Esophagus squamous epithelium (tissue), 4 donors: ENCODE data around the gene MS4A6A.

Source experiments
- POLR2A ChIP-seq, 4 donors: fragments of 450-650 bp; IDR thresholded peaks; one replicate each; pipeline ENCODE4 v1.6.1; 2017; ENCODE audit warnings: antibody characterized with exemption in 4 of 4, mild to moderate bottlenecking in 4 of 4, moderate library complexity in 3 of 4
- TF ChIP-seq, protein P1 (sequence below), 6 experiments: fragments of 450-650 bp in 4 of 6; fragments of 200-600 bp in 2 of 6; sonication (generic) in 2 of 6; IDR thresholded peaks; one replicate each; pipeline ENCODE4 v1.5.1; 2016 to 2019; ENCODE audit warnings: antibody characterized with exemption in 6 of 6, mild to moderate bottlenecking in 4 of 6, moderate library complexity in 4 of 6

DNA sequence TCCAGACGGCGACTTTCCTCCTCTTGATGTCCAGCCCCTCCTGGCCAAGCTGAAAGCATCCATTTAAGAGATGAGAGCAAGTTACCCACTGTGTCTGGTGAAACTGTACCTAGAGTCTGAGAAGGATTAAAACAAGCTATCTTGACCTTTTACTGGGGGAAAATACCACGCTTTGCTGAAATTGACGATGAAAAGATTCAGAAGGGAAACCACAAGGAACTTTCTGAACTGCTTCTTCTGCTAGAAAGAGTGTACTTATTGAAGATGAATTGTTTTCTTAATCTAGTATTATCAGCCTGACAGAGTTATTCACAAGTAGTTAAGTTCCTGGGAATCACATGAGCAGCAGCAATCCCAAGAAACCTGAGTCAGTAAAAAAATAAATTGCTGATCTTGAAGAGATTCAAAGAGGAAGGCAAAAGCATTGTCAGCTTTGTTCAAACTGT lies 13.1 kb upstream of the MS4A6A start:
- TF ChIP-seq POLR2A (IDR thresholded peaks at IDR 0.05): no peak
- TF ChIP-seq, protein P1, sequence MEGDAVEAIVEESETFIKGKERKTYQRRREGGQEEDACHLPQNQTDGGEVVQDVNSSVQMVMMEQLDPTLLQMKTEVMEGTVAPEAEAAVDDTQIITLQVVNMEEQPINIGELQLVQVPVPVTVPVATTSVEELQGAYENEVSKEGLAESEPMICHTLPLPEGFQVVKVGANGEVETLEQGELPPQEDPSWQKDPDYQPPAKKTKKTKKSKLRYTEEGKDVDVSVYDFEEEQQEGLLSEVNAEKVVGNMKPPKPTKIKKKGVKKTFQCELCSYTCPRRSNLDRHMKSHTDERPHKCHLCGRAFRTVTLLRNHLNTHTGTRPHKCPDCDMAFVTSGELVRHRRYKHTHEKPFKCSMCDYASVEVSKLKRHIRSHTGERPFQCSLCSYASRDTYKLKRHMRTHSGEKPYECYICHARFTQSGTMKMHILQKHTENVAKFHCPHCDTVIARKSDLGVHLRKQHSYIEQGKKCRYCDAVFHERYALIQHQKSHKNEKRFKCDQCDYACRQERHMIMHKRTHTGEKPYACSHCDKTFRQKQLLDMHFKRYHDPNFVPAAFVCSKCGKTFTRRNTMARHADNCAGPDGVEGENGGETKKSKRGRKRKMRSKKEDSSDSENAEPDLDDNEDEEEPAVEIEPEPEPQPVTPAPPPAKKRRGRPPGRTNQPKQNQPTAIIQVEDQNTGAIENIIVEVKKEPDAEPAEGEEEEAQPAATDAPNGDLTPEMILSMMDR (IDR thresholded peaks at IDR 0.05): no peak
